ENCODE results near the gene FOXN3.

Gene FOXN3

DNA sequence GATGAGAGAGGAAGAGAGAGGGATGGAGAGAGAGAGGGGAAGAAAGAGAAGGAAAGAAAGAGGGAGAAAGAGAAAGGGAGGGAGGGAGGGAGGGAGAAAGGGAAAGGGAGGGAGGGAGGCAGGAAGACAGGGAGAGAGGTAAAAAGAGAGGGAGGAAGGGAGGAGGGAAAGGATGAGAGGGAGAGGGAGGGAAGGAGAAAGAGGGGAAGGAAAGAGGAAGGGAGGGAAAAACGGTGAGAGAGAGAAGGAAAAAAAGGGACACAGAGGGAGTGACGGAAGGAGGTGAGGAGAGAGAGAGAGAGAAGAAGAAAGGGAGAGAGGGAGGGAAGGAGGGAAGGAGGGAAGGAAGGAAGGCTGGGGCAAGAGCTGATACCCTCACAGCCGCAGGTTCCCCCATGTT is 56.8 kb downstream of the FOXN3 start:
- no peak overlapping the region for H2AFZ ChIP-seq (ENCODE audit: low read length)
- no peaks in the 10 kb centered on the region for H3F3A ChIP-seq (ENCODE audit: low read depth)
- no peak overlapping the region for H3K9ac ChIP-seq (ENCODE audit: low read depth, low read length, poor library complexity, severe bottlenecking)
- peaks cover 58% of the 10 kb centered on the region for H3K79me2 ChIP-seq (ENCODE audit: insufficient read depth, low read length)
- TF ChIP-seq, protein P1, sequence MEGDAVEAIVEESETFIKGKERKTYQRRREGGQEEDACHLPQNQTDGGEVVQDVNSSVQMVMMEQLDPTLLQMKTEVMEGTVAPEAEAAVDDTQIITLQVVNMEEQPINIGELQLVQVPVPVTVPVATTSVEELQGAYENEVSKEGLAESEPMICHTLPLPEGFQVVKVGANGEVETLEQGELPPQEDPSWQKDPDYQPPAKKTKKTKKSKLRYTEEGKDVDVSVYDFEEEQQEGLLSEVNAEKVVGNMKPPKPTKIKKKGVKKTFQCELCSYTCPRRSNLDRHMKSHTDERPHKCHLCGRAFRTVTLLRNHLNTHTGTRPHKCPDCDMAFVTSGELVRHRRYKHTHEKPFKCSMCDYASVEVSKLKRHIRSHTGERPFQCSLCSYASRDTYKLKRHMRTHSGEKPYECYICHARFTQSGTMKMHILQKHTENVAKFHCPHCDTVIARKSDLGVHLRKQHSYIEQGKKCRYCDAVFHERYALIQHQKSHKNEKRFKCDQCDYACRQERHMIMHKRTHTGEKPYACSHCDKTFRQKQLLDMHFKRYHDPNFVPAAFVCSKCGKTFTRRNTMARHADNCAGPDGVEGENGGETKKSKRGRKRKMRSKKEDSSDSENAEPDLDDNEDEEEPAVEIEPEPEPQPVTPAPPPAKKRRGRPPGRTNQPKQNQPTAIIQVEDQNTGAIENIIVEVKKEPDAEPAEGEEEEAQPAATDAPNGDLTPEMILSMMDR (conservative IDR thresholded peaks at IDR 0.05; ENCODE audit: low read length): no peak
- TF ChIP-seq EZH2phosphoT487 (IDR thresholded peaks at IDR 0.05; ENCODE audit: borderline replicate concordance): no peak
- no peaks in the 10 kb centered on the region for H3K27me3 ChIP-seq (ENCODE audit: insufficient read depth, low read length, poor library complexity, severe bottlenecking)
- H4K20me1 ChIP-seq (ENCODE audit: insufficient read depth, low read length, poor library complexity, severe bottlenecking): peaks cover 18% of the 10 kb centered on the region
- H3K4me1 ChIP-seq (ENCODE audit: insufficient read depth, low read length, poor library complexity, severe bottlenecking): peaks cover 14% of the 10 kb centered on the region
- H3K9me2 ChIP-seq (replicated peaks; ENCODE audit: low read depth, low read length): no peaks in the 10 kb centered on the region
- no peaks in the 10 kb centered on the region for H3K9me3 ChIP-seq (ENCODE audit: insufficient read depth, low read depth, low read length)
- H3K4me3 ChIP-seq (ENCODE audit: low read length, poor library complexity, severe bottlenecking): no peak overlapping the region
- H3K4me2 ChIP-seq (ENCODE audit: low read depth, low read length, poor library complexity, severe bottlenecking): no peak overlapping the region
- H3K36me3 ChIP-seq (ENCODE audit: insufficient read depth, low read length): peaks cover 5% of the 10 kb centered on the region; the same call in 1 of the 2 replicates

DNA sequence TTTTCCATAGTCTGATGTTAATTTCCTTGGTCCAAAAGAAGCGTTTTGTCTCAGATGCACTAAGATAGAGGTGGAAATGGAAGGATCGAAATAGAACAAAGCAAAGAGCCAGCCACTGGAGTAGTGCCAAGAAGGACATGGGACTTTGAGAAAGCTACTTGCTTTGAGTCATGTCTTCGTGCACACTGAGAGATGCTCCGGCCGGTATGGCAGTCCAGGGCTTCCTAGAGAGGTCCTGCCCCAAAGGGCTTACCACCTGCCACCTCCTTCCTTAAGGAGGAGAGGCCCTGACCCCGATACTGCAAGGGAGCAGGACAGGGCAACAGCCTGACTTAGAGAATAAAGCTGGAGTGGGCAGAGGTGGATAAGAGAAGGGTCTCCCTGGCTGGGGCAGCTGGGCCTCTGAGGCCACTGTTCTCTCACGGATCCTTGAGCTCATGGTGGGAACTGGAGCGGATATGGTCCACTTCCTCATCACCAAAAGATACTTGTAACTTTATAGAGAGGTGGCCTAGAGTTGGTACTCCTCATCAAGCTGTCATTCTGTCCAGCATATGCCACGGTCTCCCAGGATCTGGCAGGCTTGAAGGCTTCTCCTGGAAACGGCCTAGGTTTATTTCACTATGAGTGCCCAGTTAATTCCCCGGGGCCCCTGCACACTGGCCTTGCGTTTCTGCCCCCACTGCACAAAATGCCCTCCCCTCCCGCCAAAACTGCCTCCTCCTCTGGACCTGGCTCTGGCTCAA is 57.4 kb downstream of the FOXN3 start:
- H4K20me1 ChIP-seq (ENCODE audit: insufficient read depth, low read length, poor library complexity, severe bottlenecking): peaks cover 11% of the 10 kb centered on the region
- H3K4me3 ChIP-seq (ENCODE audit: low read length, poor library complexity, severe bottlenecking): no peak overlapping the region
- no peaks in the 10 kb centered on the region for H3K9me3 ChIP-seq (ENCODE audit: insufficient read depth, low read depth, low read length)
- H2AFZ ChIP-seq (ENCODE audit: low read length): no peak overlapping the region
- H3F3A ChIP-seq (ENCODE audit: low read depth): no peaks in the 10 kb centered on the region
- H3K9ac ChIP-seq (ENCODE audit: low read depth, low read length, poor library complexity, severe bottlenecking): no peak overlapping the region
- no peak overlapping the region for H3K4me2 ChIP-seq (ENCODE audit: low read depth, low read length, poor library complexity, severe bottlenecking)
- TF ChIP-seq EZH2phosphoT487 (IDR thresholded peaks at IDR 0.05; ENCODE audit: borderline replicate concordance): no peak
- TF ChIP-seq, protein P1 (conservative IDR thresholded peaks at IDR 0.05; ENCODE audit: low read length): no peak
- H3K4me1 ChIP-seq (ENCODE audit: insufficient read depth, low read length, poor library complexity, severe bottlenecking): peaks cover 8% of the 10 kb centered on the region
- H3K9me2 ChIP-seq (replicated peaks; ENCODE audit: low read depth, low read length): no peaks in the 10 kb centered on the region
- H3K79me2 ChIP-seq (ENCODE audit: insufficient read depth, low read length): peaks cover 52% of the 10 kb centered on the region
- no peaks in the 10 kb centered on the region for H3K27me3 ChIP-seq (ENCODE audit: insufficient read depth, low read length, poor library complexity, severe bottlenecking)
- H3K36me3 ChIP-seq (ENCODE audit: insufficient read depth, low read length): peaks cover 5% of the 10 kb centered on the region; the same call in 1 of the 2 replicates

DNA sequence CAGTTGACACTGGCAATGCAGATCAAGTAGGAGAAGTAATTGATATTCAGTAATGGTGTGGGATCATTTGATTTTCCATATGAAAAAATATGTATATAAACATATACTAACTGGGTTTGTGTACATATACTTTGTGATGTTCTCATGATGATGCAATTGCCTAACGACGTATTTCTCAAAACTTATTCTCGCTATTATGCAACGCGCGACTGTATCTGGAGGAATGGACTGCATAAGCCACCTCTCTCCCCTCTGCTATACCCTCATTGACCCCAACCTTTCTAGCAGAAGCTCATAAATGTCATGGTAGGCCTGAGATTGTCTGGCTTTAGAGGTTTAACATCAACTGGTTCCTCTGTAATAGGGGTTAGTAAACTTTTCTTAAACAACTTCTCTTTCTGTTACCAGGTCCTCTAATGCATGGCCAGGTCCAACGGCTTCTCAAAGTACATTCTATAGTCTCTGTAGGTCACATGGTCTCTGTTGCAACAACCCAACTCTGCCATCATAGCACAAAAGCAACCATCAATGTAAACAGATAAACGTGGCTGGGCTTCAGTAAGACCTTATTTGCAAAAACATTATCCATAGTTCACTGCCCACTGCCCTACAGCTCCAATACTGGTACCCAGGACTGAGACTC is 59.3 kb downstream of the FOXN3 start:
- Histone ChIP-seq H3K9me3 (ENCODE audit: insufficient read depth, low read depth, low read length) (no peaks in the 10 kb centered on the region), H2AFZ (ENCODE audit: low read length) (no peak overlapping the region), H3K36me3 (ENCODE audit: insufficient read depth, low read length) (no peaks in the 10 kb centered on the region), H3F3A (ENCODE audit: low read depth) (no peaks in the 10 kb centered on the region), H4K20me1 (ENCODE audit: insufficient read depth, low read length, poor library complexity, severe bottlenecking) (no peaks in the 10 kb centered on the region), H3K4me2 (ENCODE audit: low read depth, low read length, poor library complexity, severe bottlenecking) (no peak overlapping the region), H3K4me1 (ENCODE audit: insufficient read depth, low read length, poor library complexity, severe bottlenecking) (peaks cover 16% of the 10 kb centered on the region), H3K27me3 (ENCODE audit: insufficient read depth, low read length, poor library complexity, severe bottlenecking) (no peaks in the 10 kb centered on the region), H3K9ac (ENCODE audit: low read depth, low read length, poor library complexity, severe bottlenecking) (no peak overlapping the region), H3K79me2 (ENCODE audit: insufficient read depth, low read length) (peaks cover 45% of the 10 kb centered on the region), H3K9me2 (replicated peaks; ENCODE audit: low read depth, low read length) (no peaks in the 10 kb centered on the region), H3K4me3 (ENCODE audit: low read length, poor library complexity, severe bottlenecking) (no peak overlapping the region)
- TF ChIP-seq, protein P1 (conservative IDR thresholded peaks at IDR 0.05; ENCODE audit: low read length): no peak
- no peak for TF ChIP-seq EZH2phosphoT487 (IDR thresholded peaks at IDR 0.05; ENCODE audit: borderline replicate concordance)
